ENCODE data around the gene DLG2. TPM values are rescaled to one million over a fixed set of nuclear protein-coding genes. Genes with fewer than 3 reads are reported as not detected.

Gene DLG2
- total RNA-seq, 1 donor from 2014 or later, result 2.1 TPM

DNA sequence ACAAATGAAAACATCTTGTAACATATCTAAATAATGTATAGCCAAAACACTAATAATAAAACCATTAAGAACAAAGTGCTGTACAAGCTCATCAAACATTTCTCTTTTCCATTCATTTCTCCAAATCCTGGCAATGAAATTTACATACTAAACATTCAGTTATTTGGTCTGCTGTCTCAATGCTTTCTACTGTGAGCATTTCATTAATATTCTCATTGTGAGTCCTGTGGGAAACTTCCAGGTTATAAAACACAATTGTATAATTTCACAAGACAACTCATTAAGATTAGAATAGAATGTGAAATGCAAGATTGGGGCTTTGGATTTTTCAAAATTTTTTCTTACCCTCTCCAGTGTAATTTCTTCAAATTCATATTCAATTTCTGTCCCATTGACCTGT, 1464.0 kb downstream of the DLG2 start:
- H3K27ac Mint-ChIP-seq (ENCODE audit: unreplicated experiment), result no peak overlapping the region
- no peak overlapping the region for H3K4me3 Mint-ChIP-seq
- TF ChIP-seq, protein P1, sequence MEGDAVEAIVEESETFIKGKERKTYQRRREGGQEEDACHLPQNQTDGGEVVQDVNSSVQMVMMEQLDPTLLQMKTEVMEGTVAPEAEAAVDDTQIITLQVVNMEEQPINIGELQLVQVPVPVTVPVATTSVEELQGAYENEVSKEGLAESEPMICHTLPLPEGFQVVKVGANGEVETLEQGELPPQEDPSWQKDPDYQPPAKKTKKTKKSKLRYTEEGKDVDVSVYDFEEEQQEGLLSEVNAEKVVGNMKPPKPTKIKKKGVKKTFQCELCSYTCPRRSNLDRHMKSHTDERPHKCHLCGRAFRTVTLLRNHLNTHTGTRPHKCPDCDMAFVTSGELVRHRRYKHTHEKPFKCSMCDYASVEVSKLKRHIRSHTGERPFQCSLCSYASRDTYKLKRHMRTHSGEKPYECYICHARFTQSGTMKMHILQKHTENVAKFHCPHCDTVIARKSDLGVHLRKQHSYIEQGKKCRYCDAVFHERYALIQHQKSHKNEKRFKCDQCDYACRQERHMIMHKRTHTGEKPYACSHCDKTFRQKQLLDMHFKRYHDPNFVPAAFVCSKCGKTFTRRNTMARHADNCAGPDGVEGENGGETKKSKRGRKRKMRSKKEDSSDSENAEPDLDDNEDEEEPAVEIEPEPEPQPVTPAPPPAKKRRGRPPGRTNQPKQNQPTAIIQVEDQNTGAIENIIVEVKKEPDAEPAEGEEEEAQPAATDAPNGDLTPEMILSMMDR (conservative IDR thresholded peaks at IDR 0.05), result no peak
- no peaks in the 10 kb centered on the region for H3K4me1 Mint-ChIP-seq
- H3K9me3 Mint-ChIP-seq, result peaks cover 7% of the 10 kb centered on the region
- H3K36me3 Mint-ChIP-seq (ENCODE audit: low read depth), result no peaks in the 10 kb centered on the region
- no peaks in the 10 kb centered on the region for H3K27me3 Mint-ChIP-seq (ENCODE audit: low read depth)
- DNase-seq (ENCODE audit: low read depth, low spot score), result no peak

- no peak for DNase-seq (ENCODE audit: low read depth, low spot score)
- H3K4me3 Mint-ChIP-seq, result no peak overlapping the region
- H3K9me3 Mint-ChIP-seq, result peaks cover 9% of the 10 kb centered on the region
- no peaks in the 10 kb centered on the region for H3K36me3 Mint-ChIP-seq (ENCODE audit: low read depth)
- no peaks in the 10 kb centered on the region for H3K27me3 Mint-ChIP-seq (ENCODE audit: low read depth)
- H3K4me1 Mint-ChIP-seq, result no peaks in the 10 kb centered on the region
- TF ChIP-seq, protein P1 (conservative IDR thresholded peaks at IDR 0.05), result no peak
- no peak overlapping the region for H3K27ac Mint-ChIP-seq (ENCODE audit: unreplicated experiment)
Observed at GRCh38 chr11:84157639-84158038, 1469.5 kb downstream of the DLG2 start.

DNA sequence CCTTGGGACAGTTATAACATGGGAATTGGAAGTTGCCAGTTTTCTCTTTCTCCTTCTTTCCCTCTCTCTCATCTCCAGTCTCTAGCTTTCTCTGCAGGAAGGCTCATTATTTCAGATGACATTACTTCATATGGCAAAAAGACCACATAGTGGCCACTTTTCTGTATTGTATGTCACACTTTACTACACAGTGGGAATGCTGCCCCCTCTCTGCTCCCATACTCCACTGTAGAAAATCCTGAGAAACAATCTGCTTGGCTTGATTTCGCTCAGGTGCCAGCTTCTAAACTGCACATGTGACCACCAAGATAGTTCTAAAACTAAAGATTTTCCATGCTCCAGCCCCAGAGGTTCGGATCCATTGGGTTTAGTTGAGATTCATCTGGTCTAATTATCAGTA, 1480.3 kb downstream of the DLG2 start:
- TF ChIP-seq, protein P1 (conservative IDR thresholded peaks at IDR 0.05), result no peak
- DNase-seq (ENCODE audit: low read depth, low spot score), result no peak
- Mint-ChIP-seq H3K36me3 (ENCODE audit: low read depth) (no peaks in the 10 kb centered on the region), H3K27ac (ENCODE audit: unreplicated experiment) (no peak overlapping the region), H3K9me3 (no peaks in the 10 kb centered on the region), H3K4me3 (no peak overlapping the region), H3K4me1 (peaks cover 3% of the 10 kb centered on the region), H3K27me3 (ENCODE audit: low read depth) (no peaks in the 10 kb centered on the region)

GRCh38 chr11:84145616-84146185, 1481.4 kb downstream of the DLG2 start:
- TF ChIP-seq, protein P1 (conservative IDR thresholded peaks at IDR 0.05), result no peak
- no peaks in the 10 kb centered on the region for H3K9me3 Mint-ChIP-seq
- DNase-seq (ENCODE audit: low read depth, low spot score), result no peak
- H3K4me1 Mint-ChIP-seq, result peaks cover 5% of the 10 kb centered on the region
- H3K27me3 Mint-ChIP-seq (ENCODE audit: low read depth), result no peaks in the 10 kb centered on the region
- H3K4me3 Mint-ChIP-seq, result no peak overlapping the region
- no peaks in the 10 kb centered on the region for H3K36me3 Mint-ChIP-seq (ENCODE audit: low read depth)
- H3K27ac Mint-ChIP-seq (ENCODE audit: unreplicated experiment), result no peak overlapping the region

GRCh38 chr11:84144531-84144930, 1482.6 kb downstream of the DLG2 start:
- no peaks in the 10 kb centered on the region for H3K27me3 Mint-ChIP-seq (ENCODE audit: low read depth)
- H3K36me3 Mint-ChIP-seq (ENCODE audit: low read depth), result no peaks in the 10 kb centered on the region
- H3K4me3 Mint-ChIP-seq, result no peak overlapping the region
- peaks cover 8% of the 10 kb centered on the region for H3K4me1 Mint-ChIP-seq
- TF ChIP-seq, protein P1 (conservative IDR thresholded peaks at IDR 0.05), result no peak
- H3K27ac Mint-ChIP-seq (ENCODE audit: unreplicated experiment), result no peak overlapping the region
- no peak for DNase-seq (ENCODE audit: low read depth, low spot score)
- no peaks in the 10 kb centered on the region for H3K9me3 Mint-ChIP-seq
